ENCODE results near the gene COL21A1. TPM values are rescaled to one million over a fixed set of nuclear protein-coding genes. Genes with fewer than 3 reads are reported as not detected.

The COL21A1 gene
- total RNA-seq, 1 donor from 2014 or later = 16.7 TPM

DNA sequence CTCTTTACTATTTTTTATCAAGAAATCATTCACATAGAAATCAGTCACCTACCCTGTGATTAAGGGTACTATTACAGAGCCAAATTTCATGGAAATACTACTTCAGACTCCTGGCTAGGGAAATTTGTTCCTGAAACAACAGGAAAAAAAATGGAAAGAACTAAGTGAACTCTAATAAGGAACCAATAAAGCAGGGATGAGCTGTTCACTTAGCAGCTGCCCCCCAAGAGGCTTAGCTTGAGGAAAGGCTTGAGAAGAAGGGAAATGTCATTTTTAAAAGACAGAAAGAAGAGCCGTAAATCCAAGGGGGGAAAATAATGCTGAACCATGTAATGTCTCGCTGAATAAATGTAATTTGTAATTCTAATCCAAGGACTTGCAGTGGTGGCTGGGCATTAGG is 88.8 kb downstream of the COL21A1 start:
- no peak for DNase-seq (ENCODE audit: extremely low spot score in 2 of 2)
- TF ChIP-seq, protein P1, sequence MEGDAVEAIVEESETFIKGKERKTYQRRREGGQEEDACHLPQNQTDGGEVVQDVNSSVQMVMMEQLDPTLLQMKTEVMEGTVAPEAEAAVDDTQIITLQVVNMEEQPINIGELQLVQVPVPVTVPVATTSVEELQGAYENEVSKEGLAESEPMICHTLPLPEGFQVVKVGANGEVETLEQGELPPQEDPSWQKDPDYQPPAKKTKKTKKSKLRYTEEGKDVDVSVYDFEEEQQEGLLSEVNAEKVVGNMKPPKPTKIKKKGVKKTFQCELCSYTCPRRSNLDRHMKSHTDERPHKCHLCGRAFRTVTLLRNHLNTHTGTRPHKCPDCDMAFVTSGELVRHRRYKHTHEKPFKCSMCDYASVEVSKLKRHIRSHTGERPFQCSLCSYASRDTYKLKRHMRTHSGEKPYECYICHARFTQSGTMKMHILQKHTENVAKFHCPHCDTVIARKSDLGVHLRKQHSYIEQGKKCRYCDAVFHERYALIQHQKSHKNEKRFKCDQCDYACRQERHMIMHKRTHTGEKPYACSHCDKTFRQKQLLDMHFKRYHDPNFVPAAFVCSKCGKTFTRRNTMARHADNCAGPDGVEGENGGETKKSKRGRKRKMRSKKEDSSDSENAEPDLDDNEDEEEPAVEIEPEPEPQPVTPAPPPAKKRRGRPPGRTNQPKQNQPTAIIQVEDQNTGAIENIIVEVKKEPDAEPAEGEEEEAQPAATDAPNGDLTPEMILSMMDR (IDR thresholded peaks at IDR 0.05) = no peak
- TF ChIP-seq POLR2A (IDR thresholded peaks at IDR 0.05) (no peak), POLR2AphosphoS5 (IDR thresholded peaks at IDR 0.05; ENCODE audit: insufficient read depth in 1 of 2, low read depth in 1 of 2) (no peak)
- no peak overlapping the region for H3K4me3 ChIP-seq
- H3K27ac ChIP-seq = no peak overlapping the region
- no peaks in the 10 kb centered on the region for H3K9me3 ChIP-seq
- H3K4me1 ChIP-seq = no peaks in the 10 kb centered on the region
- intact Hi-C loops (cut with DNase I) = no loop called here
- no peaks in the 10 kb centered on the region for H3K27me3 ChIP-seq
- peaks cover 0 to 19% of the 10 kb centered on the region in 2 donors for H3K36me3 ChIP-seq

DNA sequence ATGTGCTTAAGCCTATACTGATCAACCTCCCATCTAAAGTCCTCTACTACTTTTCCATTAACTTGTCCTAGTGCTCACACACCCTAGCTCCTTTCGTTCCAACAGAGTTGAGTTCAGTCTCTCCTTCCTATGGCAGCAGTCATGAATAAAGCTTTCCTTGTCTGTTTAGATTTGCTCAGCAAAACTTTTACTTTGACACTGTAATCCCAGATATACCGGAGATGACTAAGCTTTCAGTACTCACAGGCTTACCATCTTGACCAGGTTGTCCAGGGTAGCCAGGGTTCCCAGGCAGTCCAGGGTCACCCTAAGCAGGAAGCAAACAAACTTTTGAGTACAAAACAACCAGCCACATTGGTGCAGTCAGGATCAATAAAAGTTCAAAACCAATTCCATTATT is 90.7 kb downstream of the COL21A1 start:
- Histone ChIP-seq H3K27ac (no peak overlapping the region), H3K36me3 (peaks cover 0 to 33% of the 10 kb centered on the region in 2 donors), H3K27me3 (no peaks in the 10 kb centered on the region), H3K4me1 (no peaks in the 10 kb centered on the region), H3K9me3 (no peaks in the 10 kb centered on the region), H3K4me3 (no peak overlapping the region)
- DNase-seq (ENCODE audit: extremely low spot score in 2 of 2) = no peak
- intact Hi-C loops (cut with DNase I) = no loop called here
- TF ChIP-seq POLR2AphosphoS5 (IDR thresholded peaks at IDR 0.05; ENCODE audit: insufficient read depth in 1 of 2, low read depth in 1 of 2) = no peak
- no peak for TF ChIP-seq POLR2A (IDR thresholded peaks at IDR 0.05)
- TF ChIP-seq, protein P1 (IDR thresholded peaks at IDR 0.05) = no peak

DNA sequence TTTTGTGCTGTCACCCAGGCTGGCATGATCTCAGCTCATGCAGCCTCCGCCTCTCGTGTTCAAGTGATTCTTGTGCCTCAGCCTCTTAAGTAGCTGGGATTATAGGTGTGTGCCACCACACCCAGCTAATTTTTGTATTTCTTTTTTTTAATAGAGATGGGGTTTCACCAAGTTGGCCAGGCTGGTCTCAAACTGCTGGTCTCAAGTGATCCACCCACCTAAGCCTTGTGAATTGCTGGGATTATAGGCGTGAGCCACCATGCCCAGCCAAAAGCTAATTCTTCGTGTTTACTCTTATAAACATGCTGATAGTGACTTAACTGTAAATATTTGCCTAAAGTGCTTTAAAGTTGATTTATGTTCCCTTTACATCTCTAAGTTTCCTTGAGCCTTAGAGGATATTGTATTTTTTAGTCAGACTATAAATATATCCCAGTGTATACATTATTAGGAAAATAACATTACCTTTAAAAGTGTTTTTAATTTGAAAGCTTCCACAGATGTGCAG is 91.7 kb downstream of the COL21A1 start:
- no peak overlapping the region for H3K4me3 ChIP-seq
- peaks cover 0 to 34% of the 10 kb centered on the region in 2 donors for H3K36me3 ChIP-seq
- H3K4me1 ChIP-seq = no peaks in the 10 kb centered on the region
- TF ChIP-seq, protein P1 (IDR thresholded peaks at IDR 0.05) = no peak
- no peak for TF ChIP-seq POLR2AphosphoS5 (IDR thresholded peaks at IDR 0.05; ENCODE audit: insufficient read depth in 1 of 2, low read depth in 1 of 2)
- no peak for TF ChIP-seq POLR2A (IDR thresholded peaks at IDR 0.05)
- DNase-seq (ENCODE audit: extremely low spot score in 2 of 2) = no peak
- H3K27ac ChIP-seq = no peak overlapping the region
- intact Hi-C loops (cut with DNase I) = no loop called here
- no peaks in the 10 kb centered on the region for H3K9me3 ChIP-seq
- H3K27me3 ChIP-seq = no peaks in the 10 kb centered on the region

DNA sequence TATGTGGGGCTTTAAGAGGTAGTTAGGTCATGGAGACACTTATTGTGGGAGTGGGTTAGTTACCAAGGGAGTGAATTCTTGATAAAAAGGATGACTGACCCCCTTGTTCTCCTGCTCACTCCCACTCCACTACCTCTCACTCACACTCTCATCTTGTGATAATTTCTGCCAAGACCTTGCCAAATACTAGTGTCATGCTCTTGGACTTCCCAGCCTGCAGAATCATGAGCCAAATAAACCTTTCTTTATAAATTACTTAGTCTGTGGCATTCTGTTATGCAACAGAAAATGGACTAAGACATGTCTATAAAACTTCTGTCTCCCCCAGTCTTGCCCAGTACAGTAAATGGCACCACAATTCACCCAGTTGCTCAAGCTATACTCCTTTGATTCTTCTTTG is 93.3 kb downstream of the COL21A1 start:
- no peak for DNase-seq (ENCODE audit: extremely low spot score in 2 of 2)
- Histone ChIP-seq H3K27me3 (no peaks in the 10 kb centered on the region), H3K9me3 (no peaks in the 10 kb centered on the region), H3K36me3 (peaks cover 0 to 34% of the 10 kb centered on the region in 2 donors), H3K27ac (no peak overlapping the region), H3K4me3 (no peak overlapping the region), H3K4me1 (no peaks in the 10 kb centered on the region)
- TF ChIP-seq, protein P1 (IDR thresholded peaks at IDR 0.05) = no peak
- TF ChIP-seq POLR2A (IDR thresholded peaks at IDR 0.05) (no peak), POLR2AphosphoS5 (IDR thresholded peaks at IDR 0.05; ENCODE audit: insufficient read depth in 1 of 2, low read depth in 1 of 2) (no peak)
- intact Hi-C loops (cut with DNase I) = no loop called here

DNA sequence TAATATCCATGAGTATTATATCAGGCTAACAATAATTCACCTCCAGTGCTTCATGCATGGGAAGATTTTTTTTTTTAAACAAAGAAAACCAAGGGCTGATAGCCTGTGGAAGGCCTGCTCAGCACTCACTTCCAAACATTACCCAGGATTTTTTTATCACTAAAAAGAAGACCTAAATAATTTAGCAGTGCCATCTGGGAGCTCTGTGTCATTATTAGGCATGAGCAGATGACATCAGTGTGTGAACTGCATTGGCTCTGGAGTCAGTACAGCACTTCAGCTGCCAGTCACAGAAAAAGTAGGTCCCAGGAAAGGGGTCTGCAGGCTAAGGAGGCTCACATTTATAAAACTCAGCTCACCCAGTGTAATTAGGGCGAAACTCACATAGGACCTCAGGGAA is 94.8 kb downstream of the COL21A1 start:
- Histone ChIP-seq H3K27me3 (no peaks in the 10 kb centered on the region), H3K4me1 (no peaks in the 10 kb centered on the region), H3K4me3 (no peak overlapping the region), H3K27ac (no peak overlapping the region), H3K9me3 (no peaks in the 10 kb centered on the region), H3K36me3 (peaks cover 0 to 34% of the 10 kb centered on the region in 2 donors)
- TF ChIP-seq POLR2A (IDR thresholded peaks at IDR 0.05) (no peak), POLR2AphosphoS5 (IDR thresholded peaks at IDR 0.05; ENCODE audit: insufficient read depth in 1 of 2, low read depth in 1 of 2) (no peak)
- TF ChIP-seq, protein P1 (IDR thresholded peaks at IDR 0.05) = no peak
- intact Hi-C loops (cut with DNase I) = no loop called here
- DNase-seq (ENCODE audit: extremely low spot score in 2 of 2) = no peak

Data from vagina (tissue), 2 donors.